Neural cell (in vitro differentiated cells): ENCODE measurements around the gene SLC38A11.

Experiments
- CTCF ChIP-seq: fragments of 450-650 bp; IDR thresholded peaks from 2 replicates; pipeline ENCODE4 v1.5.1; 2014; ENCODE audit warnings: antibody characterized with exemption, mild to moderate bottlenecking, moderate library complexity; ENCODE audit not compliant: poor library complexity, severe bottlenecking
- POLR2AphosphoS5 ChIP-seq: IDR thresholded peaks from 2 replicates; pipeline ENCODE4 v1.6.1; 2012
- RAD21 ChIP-seq: fragments of 450-650 bp; conservative IDR thresholded peaks from 2 replicates; pipeline ENCODE4 v1.6.1; 2014; ENCODE audit warnings: antibody characterized with exemption, mild to moderate bottlenecking, moderate library complexity
- SMC3 ChIP-seq: fragments of 450-650 bp; conservative IDR thresholded peaks from 2 replicates; pipeline ENCODE4 v1.6.1; 2014; ENCODE audit warnings: antibody characterized with exemption, mild to moderate bottlenecking, moderate library complexity; ENCODE audit not compliant: poor library complexity
- TAF1 ChIP-seq: IDR thresholded peaks from 2 replicates; pipeline ENCODE4 v1.6.1; 2012; ENCODE audit warnings: low read depth

DNA sequence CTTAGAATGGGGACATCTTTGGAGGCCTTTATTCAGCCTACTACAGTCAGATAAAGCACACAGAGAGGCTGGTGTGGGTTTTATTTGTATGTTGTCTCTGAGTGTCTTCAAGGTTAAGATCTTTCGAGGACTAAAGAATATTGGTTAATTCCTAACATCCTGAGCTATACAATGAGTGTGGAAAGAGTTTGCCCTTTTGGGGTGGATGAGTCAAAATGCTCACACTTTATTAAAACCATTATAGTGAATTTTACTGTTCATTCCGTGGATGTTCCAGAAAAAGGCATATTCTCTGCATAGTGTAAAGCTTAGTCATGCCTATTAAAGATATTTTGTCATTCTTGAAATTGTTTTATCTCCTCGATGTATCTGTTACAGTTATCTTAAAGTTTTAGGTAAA lies 29.1 kb upstream of the SLC38A11 start:
- TF ChIP-seq CTCF (no peak), RAD21 (no peak), POLR2AphosphoS5 (no peak), SMC3 (no peak), TAF1 (no peak)
